ENCODE measurements around the gene KRTDAP.

DNA sequence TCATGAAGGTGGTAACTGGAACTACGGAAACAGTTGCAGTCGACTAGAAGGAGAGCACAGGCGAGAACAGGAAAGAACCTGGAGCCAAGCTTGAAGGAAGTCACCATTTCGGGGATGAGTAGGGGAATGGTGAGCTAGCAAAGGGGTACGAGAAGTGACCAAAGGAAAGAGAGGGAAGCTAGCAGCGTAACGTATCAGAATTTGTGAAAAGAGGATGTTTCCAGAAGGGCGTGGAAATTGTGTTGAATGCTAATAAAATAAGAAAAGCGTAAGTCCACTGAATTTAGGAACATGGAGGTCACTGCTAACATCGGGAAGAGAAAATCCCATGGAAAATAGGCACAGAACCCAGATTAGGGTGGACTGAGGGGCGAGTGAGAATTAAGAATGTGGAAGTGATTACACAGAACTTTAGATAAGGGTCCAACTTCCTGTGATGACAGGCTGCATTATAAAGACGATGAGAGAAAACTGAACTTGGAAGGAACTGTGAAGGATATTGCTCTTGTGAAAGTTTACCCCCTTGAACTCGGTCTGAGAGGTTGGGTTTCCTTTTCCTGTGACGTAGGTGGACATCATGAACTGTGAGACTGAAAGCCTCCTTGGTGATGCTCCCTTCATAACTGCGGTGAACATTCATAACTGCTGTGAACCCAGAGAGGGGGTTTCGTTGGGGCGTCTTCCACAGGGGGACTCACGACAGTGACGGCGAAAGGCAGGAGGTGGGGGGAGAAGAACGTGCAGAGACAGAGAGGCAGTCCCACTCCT lies 44.3 kb downstream of the KRTDAP start:
- TF ChIP-seq SMC3 (IDR thresholded peaks at IDR 0.05; ENCODE audit: low read depth, low read length) (no peak), JUND (IDR thresholded peaks at IDR 0.05) (no peak)
- TF ChIP-seq, protein P1, sequence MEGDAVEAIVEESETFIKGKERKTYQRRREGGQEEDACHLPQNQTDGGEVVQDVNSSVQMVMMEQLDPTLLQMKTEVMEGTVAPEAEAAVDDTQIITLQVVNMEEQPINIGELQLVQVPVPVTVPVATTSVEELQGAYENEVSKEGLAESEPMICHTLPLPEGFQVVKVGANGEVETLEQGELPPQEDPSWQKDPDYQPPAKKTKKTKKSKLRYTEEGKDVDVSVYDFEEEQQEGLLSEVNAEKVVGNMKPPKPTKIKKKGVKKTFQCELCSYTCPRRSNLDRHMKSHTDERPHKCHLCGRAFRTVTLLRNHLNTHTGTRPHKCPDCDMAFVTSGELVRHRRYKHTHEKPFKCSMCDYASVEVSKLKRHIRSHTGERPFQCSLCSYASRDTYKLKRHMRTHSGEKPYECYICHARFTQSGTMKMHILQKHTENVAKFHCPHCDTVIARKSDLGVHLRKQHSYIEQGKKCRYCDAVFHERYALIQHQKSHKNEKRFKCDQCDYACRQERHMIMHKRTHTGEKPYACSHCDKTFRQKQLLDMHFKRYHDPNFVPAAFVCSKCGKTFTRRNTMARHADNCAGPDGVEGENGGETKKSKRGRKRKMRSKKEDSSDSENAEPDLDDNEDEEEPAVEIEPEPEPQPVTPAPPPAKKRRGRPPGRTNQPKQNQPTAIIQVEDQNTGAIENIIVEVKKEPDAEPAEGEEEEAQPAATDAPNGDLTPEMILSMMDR (IDR thresholded peaks at IDR 0.05): no peak
- TF ChIP-seq, protein P2, sequence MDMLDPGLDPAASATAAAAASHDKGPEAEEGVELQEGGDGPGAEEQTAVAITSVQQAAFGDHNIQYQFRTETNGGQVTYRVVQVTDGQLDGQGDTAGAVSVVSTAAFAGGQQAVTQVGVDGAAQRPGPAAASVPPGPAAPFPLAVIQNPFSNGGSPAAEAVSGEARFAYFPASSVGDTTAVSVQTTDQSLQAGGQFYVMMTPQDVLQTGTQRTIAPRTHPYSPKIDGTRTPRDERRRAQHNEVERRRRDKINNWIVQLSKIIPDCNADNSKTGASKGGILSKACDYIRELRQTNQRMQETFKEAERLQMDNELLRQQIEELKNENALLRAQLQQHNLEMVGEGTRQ (IDR thresholded peaks at IDR 0.05; ENCODE audit: borderline replicate concordance, low read depth, low read length): no peak

All from SK-N-SH (cell line).